ENCODE data around the gene TMEM213. TPM values are rescaled to one million over a fixed set of nuclear protein-coding genes. Genes with fewer than 3 reads are reported as not detected.

The TMEM213 gene
- total and polyA plus RNA-seq, 2 of the 8 experiments (the other 6 are each of a cell fraction or from before 2014, with no cell fraction given) = 0.21 to 0.67 TPM

DNA sequence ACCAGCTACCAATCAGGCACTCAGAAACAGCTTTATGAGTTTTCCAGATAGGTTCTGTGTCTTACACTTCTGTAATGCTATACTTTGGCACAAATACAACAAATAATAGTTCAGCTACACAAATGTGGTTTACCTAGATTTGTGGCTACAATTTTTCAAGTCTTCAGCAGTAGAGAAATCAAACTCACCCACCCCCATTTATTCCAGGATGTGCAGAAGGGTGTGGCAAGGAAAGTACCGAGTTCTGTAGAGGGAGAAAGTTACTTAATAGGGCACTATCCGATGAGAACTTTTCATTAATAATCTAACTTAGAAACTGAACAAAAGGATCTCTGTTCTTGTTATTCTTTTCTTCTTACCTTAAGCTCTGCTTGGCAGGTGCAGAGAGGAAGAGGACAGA, 30.5 kb downstream of the TMEM213 start (continued):
- TF ChIP-seq RBBP5 (IDR thresholded peaks at IDR 0.05; ENCODE audit: borderline replicate concordance, low read depth, low read length) = no peak

Data from H1 (cell line).